Fibroblast of upper back skin (primary cell): Measurements from ENCODE around the gene EFNA1.

ENCODE experiments used
- DNase-seq: peaks from one replicate; pipeline ENCODE4 v3.0.0-alpha.2; 2013

EFNA1 gene, protein sequence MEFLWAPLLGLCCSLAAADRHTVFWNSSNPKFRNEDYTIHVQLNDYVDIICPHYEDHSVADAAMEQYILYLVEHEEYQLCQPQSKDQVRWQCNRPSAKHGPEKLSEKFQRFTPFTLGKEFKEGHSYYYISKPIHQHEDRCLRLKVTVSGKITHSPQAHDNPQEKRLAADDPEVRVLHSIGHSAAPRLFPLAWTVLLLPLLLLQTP

DNA sequence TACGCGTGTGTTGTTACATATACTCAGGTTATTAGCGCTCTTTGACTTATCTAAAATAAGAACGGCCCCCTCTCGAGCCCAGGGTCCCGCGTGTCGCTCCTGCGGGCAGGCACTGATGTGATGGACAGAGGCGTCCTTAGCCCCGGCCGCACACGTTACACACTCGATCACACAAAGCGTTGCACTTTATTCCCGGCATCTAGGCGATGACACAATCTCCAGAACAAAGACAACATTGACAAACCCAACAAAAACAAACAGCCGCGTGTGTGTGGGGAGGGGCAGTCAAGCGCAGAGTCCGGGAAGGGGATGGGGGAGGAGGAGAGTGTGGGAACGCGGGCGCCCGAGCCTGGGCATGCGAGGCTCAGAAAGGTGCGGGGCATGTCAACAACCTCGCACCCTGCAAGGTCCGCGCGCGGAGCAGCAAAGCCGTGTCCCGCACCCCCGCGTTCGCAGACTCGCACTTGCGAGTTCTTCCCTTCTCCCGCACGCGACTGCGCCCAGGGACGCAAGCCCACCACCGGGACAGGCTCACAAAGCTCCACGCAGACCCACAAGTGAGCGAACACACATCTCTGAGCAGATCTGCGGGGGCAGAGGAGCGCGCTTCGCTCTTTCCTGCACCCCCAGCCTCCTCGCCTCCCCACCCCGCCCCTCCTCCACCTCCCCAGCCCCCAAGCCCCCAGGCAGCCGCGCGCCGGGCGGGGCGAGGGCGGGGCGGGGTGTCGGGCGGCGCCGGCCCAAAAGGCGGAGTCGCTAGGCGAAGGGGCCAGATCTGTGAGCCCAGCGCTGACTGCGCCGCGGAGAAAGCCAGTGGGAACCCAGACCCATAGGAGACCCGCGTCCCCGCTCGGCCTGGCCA lies at the start of gene EFNA1:
Gene EFNA1 (plus strand): TSS at position 772 of the 862 bp plus-strand sequence. CDS start 102 bp downstream, outside the sequence.
- DNase-seq = peak; percentile 11

DNA sequence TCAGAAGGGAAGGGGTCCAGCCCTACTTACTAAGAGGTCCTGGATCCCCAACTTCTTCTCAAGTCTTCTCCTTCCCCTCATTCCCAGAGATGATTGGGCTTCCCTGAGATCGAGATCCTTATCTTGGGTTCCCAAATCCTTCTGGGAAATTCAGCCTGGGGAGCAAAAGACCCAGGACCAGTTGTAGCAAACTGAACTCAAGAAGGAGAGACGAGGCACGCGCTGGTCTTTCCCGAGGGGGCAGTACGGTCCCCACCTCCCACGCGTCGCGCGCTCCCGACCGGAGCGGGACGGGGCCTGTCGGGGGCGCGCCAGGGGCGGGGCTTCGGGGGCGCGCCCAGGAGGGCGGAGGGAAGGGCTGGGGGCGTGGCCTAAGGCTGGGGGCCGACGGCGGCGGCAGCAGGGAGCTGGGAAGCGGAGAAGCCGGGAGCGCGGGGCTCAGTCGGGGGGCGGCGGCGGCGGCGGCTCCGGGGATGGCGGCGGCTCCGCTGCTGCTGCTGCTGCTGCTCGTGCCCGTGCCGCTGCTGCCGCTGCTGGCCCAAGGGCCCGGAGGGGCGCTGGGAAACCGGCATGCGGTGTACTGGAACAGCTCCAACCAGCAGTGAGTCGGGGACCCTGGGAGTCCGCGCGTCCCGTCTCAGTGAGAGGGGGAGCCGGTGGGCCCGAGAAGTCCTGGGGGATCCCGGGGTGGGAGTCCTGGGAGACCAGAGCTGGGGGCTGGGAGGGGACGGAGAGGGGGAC lies 49.0 kb upstream of the EFNA1 start, which contains the start of gene EFNA3:
Gene EFNA3 (plus strand): TSS at position 369 of the 741 bp plus-strand sequence. CDS start 105 bp downstream, at position 474.
- peak; percentile 39 for DNase-seq

DNA sequence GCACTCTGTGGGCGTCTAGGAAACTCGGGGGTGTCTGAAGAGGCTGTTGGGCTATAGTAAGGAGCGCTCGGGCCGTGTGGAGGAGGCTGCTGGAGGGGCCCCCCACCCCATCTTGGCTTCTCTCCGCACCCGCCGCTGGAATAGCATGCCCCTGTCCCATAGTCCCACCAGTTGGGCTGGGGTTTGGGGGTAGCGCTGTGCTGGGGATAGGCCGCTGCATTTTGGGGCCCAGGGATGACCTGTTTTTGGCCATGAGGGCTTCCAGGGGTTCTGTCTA lies 48.5 kb upstream of the EFNA1 start:
- DNase-seq = no peak

DNA sequence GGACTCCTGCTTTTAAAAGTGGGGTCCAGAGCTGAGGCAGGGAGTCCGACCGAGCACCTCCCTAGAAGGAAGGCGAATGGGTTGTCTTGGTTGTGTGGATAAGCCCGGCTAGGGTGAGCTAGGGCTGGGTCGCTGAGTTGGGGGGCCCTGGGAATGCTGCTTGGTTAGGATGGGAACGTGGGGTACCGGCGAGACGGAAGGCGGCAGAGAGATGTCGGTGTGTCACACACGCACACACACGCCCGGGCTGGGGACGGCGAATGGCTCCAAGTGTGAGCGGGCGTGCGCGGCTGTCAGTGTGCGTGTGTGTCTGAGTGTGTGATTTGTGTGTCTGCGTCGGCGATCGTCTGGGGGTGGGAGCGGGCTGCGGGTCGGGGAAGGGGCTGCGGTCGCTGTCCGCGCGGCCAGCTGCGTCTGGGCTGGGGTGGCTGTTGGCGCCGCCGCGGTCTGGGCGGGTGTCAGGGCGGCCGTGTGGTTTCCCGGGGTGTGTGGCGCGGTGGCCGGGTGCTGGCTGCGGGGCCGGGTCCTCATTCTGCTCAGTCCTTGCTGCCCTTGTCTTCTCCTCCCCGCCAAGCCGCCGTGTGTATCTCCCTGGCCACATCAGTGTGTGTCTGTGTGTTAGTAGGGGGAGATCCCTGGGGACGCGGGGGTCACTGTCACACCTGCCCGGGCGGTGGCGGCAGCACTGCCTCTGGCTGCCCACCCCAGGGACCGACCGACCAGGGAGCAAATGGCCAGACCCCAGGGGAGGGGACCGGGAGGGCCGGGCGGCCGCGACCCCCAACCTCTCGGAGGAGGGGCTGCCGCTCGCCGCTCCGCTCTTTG lies 48.0 kb upstream of the EFNA1 start:
- no peak for DNase-seq

DNA sequence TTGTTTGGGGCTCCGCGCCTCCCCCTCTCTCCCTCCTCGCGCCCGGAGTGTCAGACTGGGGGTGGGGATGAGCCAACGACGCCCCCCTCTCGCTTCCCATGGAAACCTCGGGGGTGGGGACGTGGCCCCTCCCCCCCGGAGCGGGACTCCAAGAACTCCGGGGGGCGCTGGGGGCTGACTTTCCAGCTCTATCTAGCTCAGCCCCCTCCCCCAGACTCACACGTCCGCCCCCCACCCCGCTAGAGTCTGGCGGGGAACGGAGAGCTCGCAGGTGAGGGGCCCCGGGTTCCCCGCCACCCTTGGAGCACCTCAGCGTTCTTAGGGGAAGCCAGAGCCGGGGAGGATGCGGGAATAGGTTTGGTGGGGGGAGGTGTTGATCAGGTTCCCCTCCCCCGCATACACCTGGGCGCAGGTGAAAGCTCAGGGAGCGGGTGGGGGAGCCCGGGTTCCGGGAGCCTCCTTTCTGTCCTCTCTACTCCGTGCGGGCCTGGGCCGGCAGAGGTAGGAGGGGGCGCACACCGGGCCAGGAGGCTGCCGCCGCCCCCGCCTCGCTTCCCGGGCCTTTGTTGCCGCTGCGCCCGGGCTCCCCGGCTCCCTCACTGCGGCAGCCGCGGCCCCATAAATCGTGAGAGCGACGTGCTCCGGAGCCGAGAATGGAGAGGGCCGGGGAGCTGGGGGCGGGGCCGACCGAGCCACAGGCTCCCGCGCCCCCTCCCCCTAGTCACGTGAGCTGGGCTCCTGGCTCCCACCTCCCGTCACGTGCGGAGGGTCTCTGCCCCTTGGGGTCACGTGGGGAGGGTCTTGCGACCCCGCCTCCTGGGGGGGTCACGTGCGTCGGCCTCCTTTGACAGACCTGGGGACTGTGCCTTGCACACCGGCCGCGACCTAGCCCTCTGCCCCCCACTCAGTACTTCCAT lies 47.1 kb upstream of the EFNA1 start:
- DNase-seq = no peak

DNA sequence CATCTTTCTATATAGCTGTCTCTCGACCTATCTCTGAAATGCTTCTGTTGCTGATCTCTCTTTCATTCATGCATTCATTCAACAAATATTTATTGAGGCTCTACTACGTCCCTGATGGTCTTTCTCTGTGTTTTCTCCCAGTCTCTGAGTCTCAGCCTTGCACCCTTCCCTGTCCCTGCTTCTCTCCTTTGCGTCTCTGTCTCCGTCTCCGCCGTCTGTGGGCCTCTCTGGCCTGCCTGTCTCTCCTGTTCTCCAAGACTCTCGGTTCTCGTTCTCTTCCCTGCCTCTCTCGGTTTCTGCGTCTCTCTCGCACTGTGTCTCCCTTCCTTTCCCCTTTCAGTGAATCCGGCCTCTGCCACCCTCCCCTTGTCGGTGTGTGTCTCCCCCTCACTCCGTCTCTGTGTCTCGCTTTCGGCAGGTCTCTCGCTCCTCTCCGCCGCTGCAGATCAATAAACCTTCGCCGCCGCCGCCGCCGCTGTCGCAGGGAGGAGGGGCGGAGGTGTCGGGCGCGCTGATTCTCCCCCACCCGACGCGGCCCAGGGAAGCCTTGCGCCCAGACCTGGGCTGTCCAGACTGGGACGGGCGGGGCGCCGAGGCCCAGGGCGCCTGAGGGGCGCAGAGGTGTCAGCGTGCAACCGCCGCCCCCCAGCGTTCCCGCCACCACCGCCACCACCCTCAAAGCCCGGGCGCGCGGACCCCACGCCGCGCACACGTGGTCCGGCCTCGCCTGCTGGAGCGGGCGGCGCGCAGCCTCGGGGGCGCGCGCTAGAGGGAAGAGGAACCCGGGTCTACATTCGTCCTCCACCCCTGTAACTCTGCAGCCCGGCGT lies 46.0 kb upstream of the EFNA1 start:
- DNase-seq = no peak

DNA sequence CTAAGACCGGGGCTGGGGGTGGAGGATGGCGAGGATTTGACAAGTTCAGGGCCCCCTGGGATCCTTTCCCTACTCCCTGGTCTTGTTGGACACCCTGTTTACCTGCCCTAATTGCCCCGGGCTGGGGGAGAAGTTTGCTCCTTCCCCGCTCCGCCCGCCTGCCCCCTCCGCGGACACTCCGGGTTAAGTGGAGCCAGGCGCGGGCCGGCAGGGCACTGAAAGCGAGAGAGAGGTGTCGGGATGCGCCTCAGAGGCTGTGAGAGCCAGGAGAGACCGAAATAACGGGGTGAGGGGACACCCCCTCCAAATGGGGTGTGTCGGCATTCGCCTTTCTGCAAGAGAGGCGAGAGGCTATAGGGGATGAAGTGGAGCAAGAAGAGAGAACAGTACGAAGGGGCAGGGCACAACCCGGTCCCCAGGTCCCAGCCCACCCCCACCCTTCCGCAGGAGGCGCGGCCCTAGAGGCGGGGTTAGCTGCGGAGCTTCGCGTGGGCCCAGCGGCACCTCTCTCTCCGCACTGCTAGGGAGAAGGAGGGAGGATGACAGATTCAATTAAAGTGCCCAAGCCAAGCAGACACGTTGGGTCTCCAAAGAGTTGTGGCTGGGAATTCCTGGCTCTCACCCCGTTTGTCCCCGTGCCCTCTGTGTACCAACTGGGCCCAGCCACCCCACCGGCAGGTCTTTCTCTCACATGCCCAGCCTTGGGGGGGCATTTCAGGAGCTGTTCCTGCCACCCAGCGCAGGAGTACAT lies 45.2 kb upstream of the EFNA1 start:
- DNase-seq = no peak

DNA sequence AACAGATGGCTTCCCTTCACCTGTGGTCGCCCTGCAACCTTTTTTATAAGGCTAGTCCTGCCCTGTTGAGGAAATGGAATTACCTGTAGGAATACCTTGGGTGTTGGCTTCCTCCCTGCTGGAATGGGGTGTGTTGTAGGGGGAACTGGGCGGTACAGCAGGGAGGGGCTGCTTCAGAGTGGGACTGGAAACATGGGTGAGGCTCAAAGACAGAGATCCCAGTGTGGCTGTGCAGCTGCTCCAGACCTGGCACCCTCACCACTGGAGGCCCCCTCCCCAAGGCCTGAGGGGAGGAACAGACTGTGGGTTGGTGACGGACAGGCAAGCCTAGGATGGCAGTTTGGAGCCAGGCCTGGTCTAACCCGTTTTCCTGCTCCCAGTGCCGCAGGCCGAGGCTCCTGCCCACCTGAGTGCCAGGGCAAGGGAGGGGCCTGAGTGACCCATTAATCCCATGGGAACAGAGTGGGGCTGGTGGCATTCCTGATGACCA lies 44.6 kb upstream of the EFNA1 start:
- no peak for DNase-seq

DNA sequence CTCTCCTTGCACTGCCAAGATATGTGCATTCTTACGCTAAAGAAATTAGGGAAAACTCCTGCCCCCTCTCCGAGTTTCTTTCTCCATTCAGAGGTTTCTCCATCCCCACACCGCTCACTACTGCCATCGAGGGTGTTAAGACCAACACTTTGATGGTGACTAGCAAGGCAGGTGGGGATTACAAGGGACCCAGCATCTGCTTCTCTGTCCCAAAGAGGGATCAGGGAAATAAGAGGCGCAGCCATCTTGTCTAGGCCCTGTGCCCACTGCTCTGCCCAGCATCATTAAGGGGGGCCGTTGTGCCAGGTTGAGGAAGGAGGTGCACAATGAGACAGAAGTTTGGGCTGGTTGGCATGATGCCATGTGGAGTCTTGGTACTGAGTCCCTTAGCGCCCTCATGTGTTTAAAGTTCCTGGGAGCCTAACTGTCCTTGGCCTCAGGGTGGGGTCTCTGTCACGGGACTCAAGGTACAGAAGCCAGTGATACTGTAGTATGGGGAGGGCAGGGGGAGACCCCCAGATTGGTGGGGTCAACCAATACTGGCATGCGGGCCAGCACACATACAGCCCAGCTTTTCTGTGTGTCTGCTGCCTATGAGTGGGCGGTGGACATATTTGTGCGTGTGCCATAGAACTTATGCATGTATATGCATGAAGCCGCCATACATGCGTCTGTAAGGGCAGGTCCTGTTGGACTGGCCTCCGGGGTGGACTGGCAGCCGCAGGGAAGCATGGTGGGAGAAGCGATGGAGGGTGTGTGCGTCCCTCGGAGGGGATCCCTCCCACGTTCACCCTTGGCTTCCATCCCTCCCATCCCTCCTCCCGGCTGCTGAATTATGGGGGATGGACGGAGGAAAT lies 43.6 kb upstream of the EFNA1 start:
- DNase-seq = no peak

DNA sequence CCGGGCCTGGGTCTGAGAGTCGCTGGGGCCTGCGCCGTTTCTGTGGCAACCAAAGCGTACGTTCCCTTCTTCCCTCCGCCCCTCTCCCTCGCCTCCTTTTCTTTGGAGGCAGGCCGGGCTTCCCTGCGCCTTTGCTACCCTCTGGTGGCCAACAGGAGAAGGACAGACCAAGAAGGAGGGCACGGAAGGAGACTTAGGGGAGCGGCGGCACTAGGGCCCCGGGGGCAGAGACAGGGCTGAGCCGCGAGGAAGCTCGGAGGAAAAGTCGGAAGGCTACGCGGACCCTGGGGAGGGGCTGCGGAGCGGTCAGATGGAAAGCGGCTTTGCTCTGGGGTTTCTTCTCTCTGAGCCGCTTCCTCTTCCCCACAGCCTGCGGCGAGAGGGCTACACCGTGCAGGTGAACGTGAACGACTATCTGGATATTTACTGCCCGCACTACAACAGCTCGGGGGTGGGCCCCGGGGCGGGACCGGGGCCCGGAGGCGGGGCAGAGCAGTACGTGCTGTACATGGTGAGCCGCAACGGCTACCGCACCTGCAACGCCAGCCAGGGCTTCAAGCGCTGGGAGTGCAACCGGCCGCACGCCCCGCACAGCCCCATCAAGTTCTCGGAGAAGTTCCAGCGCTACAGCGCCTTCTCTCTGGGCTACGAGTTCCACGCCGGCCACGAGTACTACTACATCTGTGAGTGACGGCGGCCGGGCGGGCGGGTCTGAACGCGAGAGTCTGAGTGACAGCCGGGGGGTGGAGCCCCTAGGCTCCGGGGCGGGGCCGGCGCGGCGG lies 42.8 kb upstream of the EFNA1 start:
- DNase-seq = peak; percentile 93

DNA sequence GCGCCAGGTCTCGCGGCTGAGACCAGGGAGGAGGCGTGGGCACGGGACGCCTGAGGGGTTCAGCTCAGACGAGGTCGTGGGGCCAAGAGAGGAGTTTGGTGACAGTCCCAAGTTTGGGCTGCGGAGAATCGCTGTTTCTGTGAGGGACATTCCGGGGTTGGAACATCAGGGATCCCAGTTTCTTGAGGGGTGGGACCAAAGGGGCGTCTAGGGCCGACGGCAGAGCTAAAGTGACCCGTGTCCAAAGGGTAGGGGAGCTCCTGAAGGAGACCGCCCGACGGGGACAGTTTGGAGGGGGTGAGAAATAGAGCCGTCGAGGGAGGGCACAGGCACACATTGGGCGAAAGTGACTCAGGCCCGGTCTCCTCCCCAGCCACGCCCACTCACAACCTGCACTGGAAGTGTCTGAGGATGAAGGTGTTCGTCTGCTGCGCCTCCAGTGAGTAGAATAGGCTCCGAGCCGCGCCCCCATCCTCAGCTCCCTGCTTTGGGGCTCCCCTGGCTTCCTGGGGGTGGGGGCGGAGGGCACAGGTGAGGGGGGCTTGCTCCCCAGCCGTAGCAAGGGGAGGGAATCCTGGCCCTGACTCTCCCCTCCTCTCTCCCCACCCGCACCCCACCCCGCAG lies 42.1 kb upstream of the EFNA1 start:
- DNase-seq = no peak

DNA sequence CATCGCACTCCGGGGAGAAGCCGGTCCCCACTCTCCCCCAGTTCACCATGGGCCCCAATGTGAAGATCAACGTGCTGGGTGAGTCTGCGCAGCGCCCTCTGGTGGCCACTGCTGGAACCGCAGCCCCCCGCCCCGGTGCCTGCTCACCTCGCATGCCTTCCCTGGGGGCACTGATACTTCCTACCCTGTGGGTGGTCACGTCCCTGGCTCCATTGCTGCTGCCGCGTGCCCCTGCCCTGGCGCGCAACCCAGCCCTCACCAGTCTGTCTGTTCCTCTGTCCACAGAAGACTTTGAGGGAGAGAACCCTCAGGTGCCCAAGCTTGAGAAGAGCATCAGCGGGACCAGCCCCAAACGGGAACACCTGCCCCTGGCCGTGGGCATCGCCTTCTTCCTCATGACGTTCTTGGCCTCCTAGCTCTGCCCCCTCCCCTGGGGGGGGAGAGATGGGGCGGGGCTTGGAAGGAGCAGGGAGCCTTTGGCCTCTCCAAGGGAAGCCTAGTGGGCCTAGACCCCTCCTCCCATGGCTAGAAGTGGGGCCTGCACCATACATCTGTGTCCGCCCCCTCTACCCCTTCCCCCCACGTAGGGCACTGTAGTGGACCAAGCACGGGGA lies 41.4 kb upstream of the EFNA1 start:
- DNase-seq = peak; percentile 41

DNA sequence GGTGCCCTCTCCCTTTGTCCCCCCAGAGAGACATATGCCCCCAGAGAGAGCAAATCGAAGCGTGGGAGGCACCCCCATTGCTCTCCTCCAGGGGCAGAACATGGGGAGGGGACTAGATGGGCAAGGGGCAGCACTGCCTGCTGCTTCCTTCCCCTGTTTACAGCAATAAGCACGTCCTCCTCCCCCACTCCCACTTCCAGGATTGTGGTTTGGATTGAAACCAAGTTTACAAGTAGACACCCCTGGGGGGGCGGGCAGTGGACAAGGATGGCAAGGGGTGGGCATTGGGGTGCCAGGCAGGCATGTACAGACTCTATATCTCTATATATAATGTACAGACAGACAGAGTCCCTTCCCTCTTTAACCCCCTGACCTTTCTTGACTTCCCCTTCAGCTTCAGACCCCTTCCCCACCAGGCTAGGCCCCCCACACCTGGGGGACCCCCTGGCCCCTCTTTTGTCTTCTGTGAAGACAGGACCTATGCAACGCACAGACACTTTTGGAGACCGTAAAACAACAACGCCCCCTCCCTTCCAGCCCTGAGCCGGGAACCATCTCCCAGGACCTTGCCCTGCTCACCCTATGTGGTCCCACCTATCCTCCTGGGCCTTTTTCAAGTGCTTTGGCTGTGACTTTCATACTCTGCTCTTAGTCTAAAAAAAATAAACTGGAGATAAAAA lies 40.7 kb upstream of the EFNA1 start:
- DNase-seq = no peak

DNA sequence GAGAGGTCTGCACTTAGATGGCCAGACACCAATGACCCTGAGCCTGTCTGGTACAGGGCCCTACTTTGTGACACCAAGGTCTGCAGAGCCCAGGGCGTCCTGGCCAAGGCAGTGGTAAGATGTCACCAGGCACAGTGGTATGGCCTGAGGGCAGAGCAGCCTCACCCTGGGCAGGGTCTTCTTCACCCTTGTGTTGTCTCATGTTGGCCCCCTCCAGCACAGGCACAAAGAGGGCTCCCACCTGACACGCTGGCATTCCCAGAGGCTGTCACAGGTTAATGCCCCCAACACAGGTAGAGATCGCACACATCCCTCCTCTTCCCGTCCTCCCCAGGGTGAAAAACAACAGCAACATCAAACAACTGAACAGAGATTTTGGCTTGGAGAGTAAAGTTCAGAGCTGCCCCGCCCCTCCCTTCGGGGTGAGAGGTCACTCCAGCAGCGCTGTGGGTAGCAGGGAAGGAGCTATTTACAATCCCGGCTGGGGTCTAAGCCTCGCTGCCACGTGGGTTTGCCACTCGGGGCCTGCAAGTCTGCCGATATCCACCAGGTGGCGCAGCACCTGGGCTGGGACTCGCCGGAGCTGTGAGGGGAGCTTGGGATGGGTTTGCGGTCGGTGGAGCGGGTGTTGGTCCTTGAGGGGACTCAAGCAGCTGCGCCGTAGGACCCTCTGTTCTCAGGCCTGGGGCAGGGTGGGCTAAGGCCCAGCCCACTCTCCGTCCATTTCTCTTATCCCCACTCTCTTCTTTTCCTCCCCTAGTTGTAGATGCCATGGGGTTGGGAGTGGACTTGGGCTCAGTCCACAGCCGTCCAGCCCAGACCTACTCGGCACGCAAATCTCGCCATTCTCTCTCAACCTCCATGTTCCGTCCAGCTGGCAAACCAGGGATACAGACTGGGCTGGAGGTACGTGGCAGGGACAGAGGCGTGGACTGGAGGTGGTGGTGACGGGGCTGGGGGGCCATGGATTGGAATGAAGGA lies 36.3 kb upstream of the EFNA1 start:
- DNase-seq = peak; percentile 68

DNA sequence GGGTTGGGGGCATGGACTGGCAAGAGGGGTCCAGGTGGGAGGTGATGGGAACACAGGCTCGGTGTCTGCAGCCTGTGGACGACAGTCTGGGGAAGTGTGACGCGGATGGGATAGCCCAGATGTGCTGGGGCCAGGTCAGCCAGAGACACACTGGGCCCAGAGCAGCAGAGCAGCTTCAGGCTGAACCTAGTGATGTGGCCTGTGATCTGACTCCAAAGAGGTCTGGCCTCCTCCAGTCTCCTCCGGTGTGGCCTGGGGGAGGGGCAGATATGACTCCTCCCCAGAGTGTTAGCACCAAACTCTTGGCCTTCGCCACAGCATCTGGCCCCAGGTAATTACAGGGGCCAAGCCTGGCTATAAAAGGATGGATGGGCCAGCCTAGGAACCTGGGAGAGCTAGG lies 35.5 kb upstream of the EFNA1 start:
- no peak for DNase-seq
